ENCODE results near the gene ANKRD17.

DNA sequence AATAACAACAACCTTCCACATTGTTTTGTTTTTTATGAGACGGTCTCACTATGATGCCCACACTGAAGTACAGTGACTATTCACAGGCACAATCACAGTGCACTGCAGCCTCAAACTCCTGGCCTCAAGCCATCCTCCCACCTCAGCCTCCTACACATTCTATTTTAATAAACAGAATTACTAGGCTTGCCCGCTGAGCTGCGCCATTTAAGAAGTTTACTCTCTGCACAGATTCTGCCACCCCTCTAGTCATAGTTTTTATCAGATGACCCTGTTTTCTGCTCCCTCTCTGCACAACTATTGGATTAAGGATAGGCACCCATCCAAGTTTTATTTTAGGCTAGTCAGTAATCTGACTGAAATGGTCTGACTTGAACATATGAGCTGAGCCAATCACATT lies 177.8 kb downstream of the ANKRD17 start:
- TF ChIP-seq, protein P1, sequence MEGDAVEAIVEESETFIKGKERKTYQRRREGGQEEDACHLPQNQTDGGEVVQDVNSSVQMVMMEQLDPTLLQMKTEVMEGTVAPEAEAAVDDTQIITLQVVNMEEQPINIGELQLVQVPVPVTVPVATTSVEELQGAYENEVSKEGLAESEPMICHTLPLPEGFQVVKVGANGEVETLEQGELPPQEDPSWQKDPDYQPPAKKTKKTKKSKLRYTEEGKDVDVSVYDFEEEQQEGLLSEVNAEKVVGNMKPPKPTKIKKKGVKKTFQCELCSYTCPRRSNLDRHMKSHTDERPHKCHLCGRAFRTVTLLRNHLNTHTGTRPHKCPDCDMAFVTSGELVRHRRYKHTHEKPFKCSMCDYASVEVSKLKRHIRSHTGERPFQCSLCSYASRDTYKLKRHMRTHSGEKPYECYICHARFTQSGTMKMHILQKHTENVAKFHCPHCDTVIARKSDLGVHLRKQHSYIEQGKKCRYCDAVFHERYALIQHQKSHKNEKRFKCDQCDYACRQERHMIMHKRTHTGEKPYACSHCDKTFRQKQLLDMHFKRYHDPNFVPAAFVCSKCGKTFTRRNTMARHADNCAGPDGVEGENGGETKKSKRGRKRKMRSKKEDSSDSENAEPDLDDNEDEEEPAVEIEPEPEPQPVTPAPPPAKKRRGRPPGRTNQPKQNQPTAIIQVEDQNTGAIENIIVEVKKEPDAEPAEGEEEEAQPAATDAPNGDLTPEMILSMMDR (conservative IDR thresholded peaks at IDR 0.05; ENCODE audit: low read length): no peak
- TF ChIP-seq EZH2phosphoT487 (IDR thresholded peaks at IDR 0.05; ENCODE audit: borderline replicate concordance): no peak
